ENCODE measurements around the gene RD3L.

DNA sequence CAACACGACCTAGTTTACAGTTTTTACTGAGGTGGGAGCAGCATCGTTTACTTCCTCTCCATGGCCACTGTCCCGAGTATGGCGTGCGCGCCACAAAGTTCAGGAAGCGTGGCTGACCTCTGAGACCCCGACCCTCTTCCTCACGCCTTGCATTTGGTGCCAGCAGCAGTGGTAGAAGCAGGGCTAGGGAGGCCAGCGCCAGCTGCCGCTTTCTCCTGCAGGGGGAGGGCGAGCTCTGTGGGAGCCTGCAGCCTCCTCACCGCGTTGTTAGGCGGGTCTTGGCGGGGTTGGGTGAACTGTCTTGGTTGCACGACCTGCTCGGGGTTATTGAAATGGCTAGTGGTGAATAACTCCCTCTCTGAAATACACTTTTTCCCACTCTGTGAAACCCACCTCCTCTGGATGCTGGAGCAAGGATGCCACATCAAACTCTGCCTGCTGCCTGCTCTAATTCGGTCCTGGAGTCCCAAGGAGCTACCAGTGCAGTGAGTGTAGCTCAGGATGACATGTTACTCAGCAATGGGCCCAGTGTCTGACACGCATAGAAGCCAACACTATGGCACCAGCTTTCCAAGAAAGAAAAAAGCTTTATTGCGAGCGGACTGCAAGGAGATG lies 36.4 kb downstream of the RD3L start:
- TF ChIP-seq EZH2 (IDR thresholded peaks at IDR 0.05; ENCODE audit: low read length, unreplicated experiment), result no peak
- TF ChIP-seq, protein P1, sequence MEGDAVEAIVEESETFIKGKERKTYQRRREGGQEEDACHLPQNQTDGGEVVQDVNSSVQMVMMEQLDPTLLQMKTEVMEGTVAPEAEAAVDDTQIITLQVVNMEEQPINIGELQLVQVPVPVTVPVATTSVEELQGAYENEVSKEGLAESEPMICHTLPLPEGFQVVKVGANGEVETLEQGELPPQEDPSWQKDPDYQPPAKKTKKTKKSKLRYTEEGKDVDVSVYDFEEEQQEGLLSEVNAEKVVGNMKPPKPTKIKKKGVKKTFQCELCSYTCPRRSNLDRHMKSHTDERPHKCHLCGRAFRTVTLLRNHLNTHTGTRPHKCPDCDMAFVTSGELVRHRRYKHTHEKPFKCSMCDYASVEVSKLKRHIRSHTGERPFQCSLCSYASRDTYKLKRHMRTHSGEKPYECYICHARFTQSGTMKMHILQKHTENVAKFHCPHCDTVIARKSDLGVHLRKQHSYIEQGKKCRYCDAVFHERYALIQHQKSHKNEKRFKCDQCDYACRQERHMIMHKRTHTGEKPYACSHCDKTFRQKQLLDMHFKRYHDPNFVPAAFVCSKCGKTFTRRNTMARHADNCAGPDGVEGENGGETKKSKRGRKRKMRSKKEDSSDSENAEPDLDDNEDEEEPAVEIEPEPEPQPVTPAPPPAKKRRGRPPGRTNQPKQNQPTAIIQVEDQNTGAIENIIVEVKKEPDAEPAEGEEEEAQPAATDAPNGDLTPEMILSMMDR (conservative IDR thresholded peaks at IDR 0.05; ENCODE audit: low read depth, low read length), result no peak
